NCI-H2171 treated with DMSO at 0.1 percent for 48 hours (cell line): Measurements from ENCODE around the gene COQ6.
"Not testable (repeated sequence)": the region's sequence is repeated elsewhere in the genome, so short reads cannot be mapped to it uniquely, and the experiment has no call there.

Experiments used
- DNase-seq: peaks from one replicate; lab custom pipeline; 2025; lab: John Stamatoyannopoulos, UW

Gene COQ6

DNA sequence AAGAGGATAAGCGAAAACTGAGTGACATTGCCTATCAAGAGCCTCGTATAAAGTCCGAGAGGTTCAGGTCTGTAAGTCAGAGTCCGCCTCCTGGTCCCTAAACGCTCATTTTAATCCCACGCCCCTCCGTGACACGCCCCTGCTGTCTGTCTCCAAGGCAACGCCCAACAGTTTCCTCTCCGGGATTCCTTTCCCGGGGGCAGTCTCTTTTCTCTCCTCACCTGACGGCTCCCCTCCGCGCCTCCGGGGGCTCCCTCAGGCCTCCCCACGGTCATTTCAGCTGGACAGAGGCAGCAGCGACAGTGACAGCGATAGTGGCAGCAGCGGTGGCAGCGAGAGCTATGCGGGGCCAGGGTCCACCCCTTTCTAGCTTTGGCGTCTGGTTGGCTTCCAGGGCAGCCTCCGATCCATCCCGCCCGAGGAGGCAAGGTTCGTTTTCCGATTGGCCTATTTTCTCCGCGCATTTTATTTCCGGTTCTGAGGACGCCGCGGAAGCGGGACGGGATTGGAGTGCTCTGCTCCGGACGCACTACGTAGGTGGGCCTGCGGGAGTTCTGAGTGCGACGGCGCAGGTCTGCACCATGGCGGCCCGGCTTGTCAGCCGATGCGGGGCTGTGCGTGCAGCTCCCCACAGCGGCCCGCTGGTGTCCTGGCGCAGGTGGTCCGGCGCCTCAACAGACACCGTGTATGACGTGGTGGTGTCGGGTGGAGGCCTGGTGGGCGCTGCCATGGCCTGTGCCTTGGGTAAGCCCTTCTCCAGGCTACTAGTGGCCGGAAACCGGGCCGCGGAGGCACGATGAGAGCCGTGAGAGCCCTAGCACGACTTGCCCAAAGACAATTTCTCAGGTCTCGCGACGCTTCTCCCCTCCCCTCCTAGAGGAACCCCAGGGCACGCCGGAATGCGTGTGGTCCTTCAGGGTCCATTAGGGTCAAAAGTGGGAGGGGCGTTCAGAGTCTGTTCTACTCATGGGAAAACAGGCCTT lies at the start of gene COQ6, which contains the start of gene FAM161B:
Gene COQ6 (plus strand): TSS at position 551 of the 983 bp plus-strand sequence. CDS start 31 bp downstream, at position 582.
Gene FAM161B (minus strand): TSS at position 343 of the 983 bp plus-strand sequence. CDS start 68 bp downstream, at position 275.
- DNase-seq: peak; percentile 99

DNA sequence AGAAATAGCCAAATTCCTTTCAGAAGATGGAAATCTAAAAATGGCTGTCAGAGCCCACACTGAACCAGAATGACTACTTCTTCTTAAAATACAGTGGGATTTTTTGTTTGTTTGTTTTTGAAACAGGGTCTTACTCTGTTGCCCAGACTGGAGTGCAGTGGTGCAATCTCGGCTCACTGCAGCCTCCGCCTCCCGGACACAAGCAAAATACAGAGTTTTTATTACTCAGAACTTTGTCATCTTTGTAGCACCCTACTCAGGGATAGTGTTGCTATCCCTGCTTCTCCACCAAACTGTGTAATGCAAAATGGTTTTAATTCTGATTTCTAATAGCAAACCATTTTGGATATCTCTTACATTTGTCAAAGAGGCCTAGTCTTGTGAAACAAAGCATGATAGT lies 47.1 kb upstream of the COQ6 start:
- DNase-seq: no peak

GRCh38 chr14:73909681-73910080 lies 40.4 kb upstream of the COQ6 start:
- DNase-seq: no peak

DNA sequence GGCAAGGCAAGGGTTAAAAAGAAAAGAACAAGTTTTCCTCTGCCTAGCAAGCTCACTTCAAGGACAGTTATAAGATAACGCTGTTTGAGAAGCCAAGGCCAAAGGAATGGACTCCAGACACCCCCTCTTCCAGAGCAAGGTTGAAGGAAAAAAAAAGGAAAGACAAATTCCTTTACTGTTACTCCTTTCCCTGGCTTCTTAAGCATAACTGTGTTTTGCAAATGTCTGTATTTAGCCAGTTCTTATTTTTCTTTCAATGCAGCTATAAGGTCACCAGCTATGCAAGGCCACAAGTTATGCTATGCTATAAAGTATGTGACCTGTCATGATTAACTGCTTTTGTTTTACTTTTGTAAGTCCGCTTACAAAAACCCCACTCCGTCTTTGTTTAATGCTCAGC lies 36.8 kb upstream of the COQ6 start:
- DNase-seq: no peak

- no peak for DNase-seq
Observed at GRCh38 chr14:73916324-73916723, 33.8 kb upstream of the COQ6 start.

DNA sequence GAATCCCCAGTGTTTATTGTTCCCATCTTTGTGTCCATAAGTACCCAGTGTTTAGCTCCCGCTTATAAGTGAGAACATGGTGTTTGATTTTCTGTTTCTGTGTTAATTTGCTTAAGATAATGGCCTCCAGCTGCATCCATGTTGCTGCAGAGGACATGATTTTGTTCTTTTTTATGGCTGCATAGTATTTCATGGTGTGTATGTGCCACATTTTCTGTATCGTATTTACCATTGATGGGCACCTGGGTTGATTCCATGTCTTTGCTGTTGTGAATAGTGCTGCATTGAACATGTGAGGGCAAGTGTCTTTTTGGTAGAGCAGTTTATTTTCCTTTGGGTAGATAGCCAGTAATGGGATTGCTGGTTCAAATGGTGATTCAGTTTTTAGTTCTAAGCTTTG lies 30.6 kb upstream of the COQ6 start:
- DNase-seq: not testable (repeated sequence)

- DNase-seq: no peak
Observed at GRCh38 chr14:73924337-73924736, 25.8 kb upstream of the COQ6 start.

GRCh38 chr14:73935666-73936065 lies 14.4 kb upstream of the COQ6 start:
- DNase-seq: peak; percentile 3

- DNase-seq: no peak
Observed at GRCh38 chr14:73936548-73936947, 13.6 kb upstream of the COQ6 start.

- no peak for DNase-seq
Observed at GRCh38 chr14:73937012-73937411, 13.1 kb upstream of the COQ6 start.

- no peak for DNase-seq
Observed at GRCh38 chr14:73942180-73942579, 7.9 kb upstream of the COQ6 start.

GRCh38 chr14:73943083-73943482 lies 7.0 kb upstream of the COQ6 start:
- DNase-seq: no peak

DNA sequence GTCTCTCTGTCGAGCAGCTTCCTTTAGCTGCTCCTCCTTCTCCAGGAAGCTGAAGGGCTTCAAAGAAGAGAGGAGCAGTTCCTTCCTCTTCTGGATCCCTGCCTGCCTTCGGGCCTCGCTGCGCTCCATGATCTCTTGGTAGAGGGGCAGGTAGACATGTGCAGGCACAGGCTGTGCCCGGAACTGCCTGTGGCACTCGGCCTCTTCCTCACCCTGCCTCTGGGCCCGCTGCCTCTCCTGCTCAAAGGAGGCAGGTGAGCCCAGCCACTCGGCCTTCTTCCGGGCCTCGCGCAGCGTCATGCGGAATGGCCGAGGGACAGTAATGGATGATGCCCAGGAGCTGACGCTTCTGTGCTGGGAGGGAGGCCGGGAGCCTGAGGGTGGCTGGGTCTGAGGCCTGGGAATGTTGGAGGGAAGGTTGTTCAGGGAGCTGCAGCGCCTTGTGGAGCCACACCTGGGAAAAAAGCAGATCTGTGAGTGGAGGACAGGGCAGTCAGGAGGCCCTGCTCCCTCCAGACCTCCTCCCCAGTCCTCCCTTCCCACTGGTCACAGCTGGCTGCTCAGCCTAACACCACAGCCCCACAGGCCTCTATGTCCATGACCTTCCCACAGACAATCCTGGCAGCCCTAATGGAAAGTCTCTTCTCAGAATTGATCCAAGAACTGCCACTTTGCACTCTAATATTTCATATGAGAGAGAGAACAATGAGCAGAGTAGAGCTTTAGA lies 5.5 kb upstream of the COQ6 start:
- DNase-seq: no peak

- no peak for DNase-seq
Observed at GRCh38 chr14:73945159-73945670, 4.9 kb upstream of the COQ6 start.

DNA sequence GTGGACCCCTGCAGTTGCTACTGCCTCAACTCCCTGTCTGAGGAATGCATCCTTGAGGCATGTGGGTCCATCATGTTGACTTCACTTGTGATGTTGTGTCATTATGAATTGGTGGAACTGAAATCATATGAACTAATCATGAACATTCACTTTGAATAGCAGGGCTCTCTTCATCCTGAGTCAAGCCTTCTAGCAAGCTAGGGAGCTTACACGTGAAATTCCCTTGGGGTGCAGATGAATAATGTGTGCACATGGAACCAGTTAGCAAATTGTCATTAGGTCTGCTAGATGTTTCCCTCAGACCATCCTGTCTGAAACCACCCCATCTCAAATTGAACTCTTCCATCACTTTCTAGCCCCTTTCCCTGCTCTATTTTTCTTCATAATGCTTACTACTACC lies 3.6 kb downstream of the COQ6 start:
- DNase-seq: no peak

GRCh38 chr14:73955674-73956073 lies 5.6 kb downstream of the COQ6 start:
- no peak for DNase-seq

GRCh38 chr14:73958591-73958990 lies 8.5 kb downstream of the COQ6 start:
- no peak for DNase-seq

DNA sequence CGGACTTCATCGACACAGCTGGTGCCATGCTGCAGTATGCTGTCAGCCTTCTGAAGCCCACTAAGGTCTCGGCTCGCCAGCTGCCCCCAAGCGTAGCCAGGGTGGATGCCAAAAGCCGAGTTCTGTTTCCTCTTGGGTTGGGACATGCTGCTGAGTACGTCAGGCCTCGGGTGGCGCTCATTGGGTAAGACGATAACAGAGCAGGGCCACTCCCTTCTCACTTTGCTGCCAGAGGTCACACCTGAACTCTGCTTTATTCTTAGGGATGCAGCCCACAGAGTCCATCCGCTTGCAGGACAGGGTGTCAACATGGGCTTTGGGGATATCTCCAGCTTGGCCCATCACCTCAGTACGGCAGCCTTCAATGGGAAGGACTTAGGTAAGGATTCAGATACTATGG lies 11.1 kb downstream of the COQ6 start:
- no peak for DNase-seq

- no peak for DNase-seq
Observed at GRCh38 chr14:73965216-73965615, 15.1 kb downstream of the COQ6 start.

GRCh38 chr14:73968885-73969284 lies 18.8 kb downstream of the COQ6 start:
- no peak for DNase-seq

DNA sequence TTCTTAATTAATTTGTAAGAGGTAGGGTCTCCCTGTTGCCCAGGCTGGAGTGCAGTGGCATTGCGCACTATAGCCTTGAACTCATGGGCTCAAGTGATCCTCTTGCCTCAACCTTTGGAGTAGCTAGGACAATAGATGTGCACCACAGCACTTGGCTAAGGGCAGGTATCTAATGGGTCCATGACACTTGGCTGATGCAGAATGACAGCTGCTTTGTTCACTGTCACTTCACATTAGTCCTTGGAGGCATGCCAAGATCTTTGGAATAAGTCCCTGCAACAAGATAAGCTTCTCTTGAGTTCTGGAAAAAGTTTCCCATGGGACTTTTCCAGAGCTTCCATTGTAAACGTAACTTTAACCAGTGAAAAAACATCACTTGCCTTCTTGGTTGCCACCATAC lies 23.4 kb downstream of the COQ6 start:
- DNase-seq: peak; percentile 71

- DNase-seq: no peak
Observed at GRCh38 chr14:73976125-73976524, 26.0 kb downstream of the COQ6 start.

GRCh38 chr14:73977896-73978295 lies 27.8 kb downstream of the COQ6 start:
- DNase-seq: no peak
